T-helper 2 cell treated with Interferon-gamma antibody and Interleukin-4, amounts not matched to agents 5 μg/mL and 100 μg/mL, for 36 hours (primary cell): ENCODE measurements around the gene TNFAIP8L3.
"Not testable (repeated sequence)": the region's sequence is repeated elsewhere in the genome, so short reads cannot be mapped to it uniquely, and the experiment has no call there.

Experiments used
- DNase-seq: peaks from one replicate; pipeline ENCODE4 v3.0.0; 2021; ENCODE audit warnings: low spot score
- H3K27ac Mint-ChIP-seq: one replicate; pipeline ENCODE4 v1.8.0; 2021; ENCODE audit warnings: mild to moderate bottlenecking, mixed read lengths
- H3K27me3 Mint-ChIP-seq: one replicate; pipeline ENCODE4 v1.8.0; 2021; ENCODE audit warnings: low read depth, mixed read lengths
- H3K36me3 Mint-ChIP-seq: one replicate; pipeline ENCODE4 v1.8.0; 2021; ENCODE audit warnings: low read depth, mixed read lengths
- H3K4me1 Mint-ChIP-seq: one replicate; pipeline ENCODE4 v1.8.0; 2021; ENCODE audit warnings: low read depth, mixed read lengths
- H3K4me3 Mint-ChIP-seq: one replicate; pipeline ENCODE4 v1.8.0; 2022; ENCODE audit warnings: mild to moderate bottlenecking, moderate library complexity, mixed read lengths
- H3K9me3 Mint-ChIP-seq: one replicate; pipeline ENCODE4 v1.8.0; 2021; ENCODE audit warnings: mixed read lengths

TNFAIP8L3 gene

GRCh38 chr15:51048308-51048707 is 46.4 kb downstream of the TNFAIP8L3 start:
- no peaks in the 10 kb centered on the region for H3K36me3 Mint-ChIP-seq
- H3K9me3 Mint-ChIP-seq = no peaks in the 10 kb centered on the region
- DNase-seq = no peak
- H3K27ac Mint-ChIP-seq = no peak overlapping the region
- no peak overlapping the region for H3K4me3 Mint-ChIP-seq
- H3K4me1 Mint-ChIP-seq = peaks cover 4% of the 10 kb centered on the region
- peaks cover 6% of the 10 kb centered on the region for H3K27me3 Mint-ChIP-seq

GRCh38 chr15:51046799-51047449 is 47.8 kb downstream of the TNFAIP8L3 start:
- no peak overlapping the region for H3K27ac Mint-ChIP-seq
- peaks cover 4% of the 10 kb centered on the region for H3K4me1 Mint-ChIP-seq
- H3K4me3 Mint-ChIP-seq = no peak overlapping the region
- DNase-seq = no peak
- no peaks in the 10 kb centered on the region for H3K36me3 Mint-ChIP-seq
- H3K27me3 Mint-ChIP-seq = peaks cover 6% of the 10 kb centered on the region
- no peaks in the 10 kb centered on the region for H3K9me3 Mint-ChIP-seq

- H3K9me3 Mint-ChIP-seq = no peaks in the 10 kb centered on the region
- no peak overlapping the region for H3K4me3 Mint-ChIP-seq
- DNase-seq = no peak
- H3K36me3 Mint-ChIP-seq = no peaks in the 10 kb centered on the region
- peaks cover 7% of the 10 kb centered on the region for H3K27me3 Mint-ChIP-seq
- H3K4me1 Mint-ChIP-seq = peaks cover 4% of the 10 kb centered on the region
- H3K27ac Mint-ChIP-seq = no peak overlapping the region
Measured at GRCh38 chr15:51046016-51046415, 48.7 kb downstream of the TNFAIP8L3 start.

GRCh38 chr15:51044037-51044727 is 50.5 kb downstream of the TNFAIP8L3 start:
- no peak overlapping the region for H3K4me3 Mint-ChIP-seq
- no peak overlapping the region for H3K27ac Mint-ChIP-seq
- H3K27me3 Mint-ChIP-seq = peaks cover 11% of the 10 kb centered on the region
- no peaks in the 10 kb centered on the region for H3K36me3 Mint-ChIP-seq
- DNase-seq = no peak
- peaks cover 2% of the 10 kb centered on the region for H3K4me1 Mint-ChIP-seq
- H3K9me3 Mint-ChIP-seq = no peaks in the 10 kb centered on the region

- Mint-ChIP-seq H3K27me3 (peaks cover 8% of the 10 kb centered on the region), H3K4me3 (no peak overlapping the region), H3K9me3 (no peaks in the 10 kb centered on the region), H3K4me1 (no peaks in the 10 kb centered on the region), H3K36me3 (no peaks in the 10 kb centered on the region), H3K27ac (no peak overlapping the region)
- no peak for DNase-seq
Measured at GRCh38 chr15:51038974-51039319, 55.8 kb downstream of the TNFAIP8L3 start.

- DNase-seq = no peak
- Mint-ChIP-seq H3K4me1 (no peaks in the 10 kb centered on the region), H3K27ac (no peak overlapping the region), H3K9me3 (no peaks in the 10 kb centered on the region), H3K36me3 (no peaks in the 10 kb centered on the region), H3K4me3 (no peak overlapping the region), H3K27me3 (peaks cover 8% of the 10 kb centered on the region)
Measured at GRCh38 chr15:51038162-51038973, 56.3 kb downstream of the TNFAIP8L3 start.

- not testable (repeated sequence) for H3K4me3 Mint-ChIP-seq, H3K27ac Mint-ChIP-seq, H3K27me3 Mint-ChIP-seq, DNase-seq, H3K36me3 Mint-ChIP-seq, H3K9me3 Mint-ChIP-seq, H3K4me1 Mint-ChIP-seq
Measured at GRCh38 chr15:51037474-51037873, 57.2 kb downstream of the TNFAIP8L3 start.

- Mint-ChIP-seq H3K9me3 (no peaks in the 10 kb centered on the region), H3K27ac (no peak overlapping the region), H3K36me3 (no peaks in the 10 kb centered on the region), H3K4me3 (no peak overlapping the region), H3K4me1 (no peaks in the 10 kb centered on the region), H3K27me3 (no peaks in the 10 kb centered on the region)
- DNase-seq = no peak
Measured at GRCh38 chr15:51030649-51031316, 63.9 kb downstream of the TNFAIP8L3 start.

- Mint-ChIP-seq H3K4me1 (no peaks in the 10 kb centered on the region), H3K9me3 (no peaks in the 10 kb centered on the region), H3K27ac (no peak overlapping the region), H3K27me3 (no peaks in the 10 kb centered on the region), H3K4me3 (no peak overlapping the region), H3K36me3 (no peaks in the 10 kb centered on the region)
- no peak for DNase-seq
Measured at GRCh38 chr15:51025454-51025846, 69.3 kb downstream of the TNFAIP8L3 start.

- H3K9me3 Mint-ChIP-seq = peaks cover 2% of the 10 kb centered on the region
- H3K4me1 Mint-ChIP-seq = no peaks in the 10 kb centered on the region
- H3K36me3 Mint-ChIP-seq = no peaks in the 10 kb centered on the region
- no peak overlapping the region for H3K4me3 Mint-ChIP-seq
- no peaks in the 10 kb centered on the region for H3K27me3 Mint-ChIP-seq
- no peak overlapping the region for H3K27ac Mint-ChIP-seq
- no peak for DNase-seq
Measured at GRCh38 chr15:51024735-51025453, 69.8 kb downstream of the TNFAIP8L3 start.

GRCh38 chr15:51023499-51023898 is 71.2 kb downstream of the TNFAIP8L3 start:
- no peak overlapping the region for H3K4me3 Mint-ChIP-seq
- H3K36me3 Mint-ChIP-seq = no peaks in the 10 kb centered on the region
- H3K27me3 Mint-ChIP-seq = no peaks in the 10 kb centered on the region
- H3K4me1 Mint-ChIP-seq = no peaks in the 10 kb centered on the region
- peaks cover 8% of the 10 kb centered on the region for H3K9me3 Mint-ChIP-seq
- DNase-seq = no peak
- no peak overlapping the region for H3K27ac Mint-ChIP-seq

GRCh38 chr15:51022206-51022605 is 72.5 kb downstream of the TNFAIP8L3 start:
- Mint-ChIP-seq H3K27me3 (no peaks in the 10 kb centered on the region), H3K4me1 (no peaks in the 10 kb centered on the region), H3K36me3 (no peaks in the 10 kb centered on the region)

GRCh38 chr15:51016615-51017014 is 78.1 kb downstream of the TNFAIP8L3 start:
- Mint-ChIP-seq H3K9me3 (peaks cover 8% of the 10 kb centered on the region), H3K4me3 (no peak overlapping the region), H3K27ac (no peak overlapping the region), H3K27me3 (no peaks in the 10 kb centered on the region), H3K4me1 (no peaks in the 10 kb centered on the region), H3K36me3 (no peaks in the 10 kb centered on the region)
- no peak for DNase-seq

More at GRCh38 chr15:51022206-51022605, 72.5 kb downstream of the TNFAIP8L3 start:
- peaks cover 8% of the 10 kb centered on the region for H3K9me3 Mint-ChIP-seq
- H3K4me3 Mint-ChIP-seq = no peak overlapping the region
- no peak for DNase-seq
- no peak overlapping the region for H3K27ac Mint-ChIP-seq
